Activated CD4-positive, alpha-beta T cell treated with anti-CD3 and anti-CD28 coated beads, Interleukin-2, amount 50 U/mL, for 24 hours (primary cell): Measurements from ENCODE around the gene USP17L27.
A peak's percentile ranks its signal among the peaks of the same experiment; 100 is the strongest.
"Not testable (repeated sequence)": the region's sequence is repeated elsewhere in the genome, so short reads cannot be mapped to it uniquely, and the experiment has no call there.

ENCODE experiments used
- DNase-seq, 2 donors: peaks; one replicate each; pipeline ENCODE4 v3.0.0-alpha.2; 2020; ENCODE audit warnings: low read depth in 1 of 2, low spot score in 1 of 2

USP17L27 gene

GRCh38 chr4:9343848-9344247, at the start of gene USP17L27:
Gene USP17L27, plus strand, starts transcription at chr4:9344148. Its CDS starts 0 bp downstream, at chr4:9344148.
- not testable (repeated sequence) for DNase-seq

GRCh38 chr4:9324191-9324590, 19.8 kb upstream of the USP17L27 start:
- DNase-seq, result not testable (repeated sequence)

- DNase-seq, result not testable (repeated sequence)
These were observed 19.1 kb upstream of the USP17L27 start, which contains the start of gene USP17L24 for GRCh38 chr4:9324865-9325264. Gene USP17L24, plus strand, starts transcription at chr4:9325165. Its CDS starts 0 bp downstream, at chr4:9325165.

GRCh38 chr4:9329611-9330010, 14.3 kb upstream of the USP17L27 start, which contains the start of gene USP17L25:
Gene USP17L25, plus strand, starts transcription at chr4:9329911. Its CDS starts 0 bp downstream, at chr4:9329911.
- DNase-seq, result not testable (repeated sequence)

- DNase-seq, result not testable (repeated sequence)
These were observed 9.6 kb upstream of the USP17L27 start, which contains the start of gene USP17L26 for GRCh38 chr4:9334358-9334757. Gene USP17L26, plus strand, starts transcription at chr4:9334658. Its CDS starts 0 bp downstream, at chr4:9334658.

- DNase-seq, result not testable (repeated sequence)
These were observed 4.8 kb upstream of the USP17L27 start, which contains the start of gene USP17L5 for GRCh38 chr4:9339103-9339502. Gene USP17L5, plus strand, starts transcription at chr4:9339403. Its CDS starts 0 bp downstream, at chr4:9339403.

GRCh38 chr4:9348593-9348992, 4.6 kb downstream of the USP17L27 start, which contains the start of gene USP17L28:
Gene USP17L28, plus strand, starts transcription at chr4:9348893. Its CDS starts 0 bp downstream, at chr4:9348893.
- DNase-seq, result not testable (repeated sequence)

- DNase-seq, result not testable (repeated sequence)
These were observed 6.9 kb downstream of the USP17L27 start for GRCh38 chr4:9350866-9351265.

GRCh38 chr4:9353338-9353737, 9.4 kb downstream of the USP17L27 start, which contains the start of gene USP17L29:
Gene USP17L29, plus strand, starts transcription at chr4:9353638. Its CDS starts 0 bp downstream, at chr4:9353638.
- not testable (repeated sequence) for DNase-seq

GRCh38 chr4:9362829-9363228, 18.9 kb downstream of the USP17L27 start, which contains the start of gene USP17L30:
Gene USP17L30, plus strand, starts transcription at chr4:9363129. Its CDS starts 0 bp downstream, at chr4:9363129.
- DNase-seq, result not testable (repeated sequence)

GRCh38 chr4:9379881-9380280, 35.9 kb downstream of the USP17L27 start:
- DNase-seq, result not testable (repeated sequence)

GRCh38 chr4:9381012-9381534, 37.1 kb downstream of the USP17L27 start:
- peak; percentile 29 to 48 for DNase-seq

- no peak for DNase-seq
These were observed 40.2 kb downstream of the USP17L27 start for GRCh38 chr4:9384126-9384525.

- DNase-seq, result not testable (repeated sequence)
These were observed 45.1 kb downstream of the USP17L27 start for GRCh38 chr4:9389001-9389400.
